AG04449 (cell line): ENCODE measurements around the gene ACTL9.

Experiments
- CTCF ChIA-PET: fragments of 350-600 bp; formaldehyde crosslinking; extraction: SDS; loops from one replicate; lab custom pipeline; 2021; ENCODE audit warnings: antibody characterized with exemption; lab: Yijun Ruan, JAX
- POLR2A ChIA-PET: fragments of 400-600, 350-600 bp; formaldehyde crosslinking; extraction: SDS; loops from one replicate; lab custom pipeline; 2020; ENCODE audit warnings: antibody characterized with exemption, inconsistent platforms; lab: Yijun Ruan, JAX
- DNase-seq: peaks from one replicate; pipeline ENCODE4 v3.0.0-alpha.2; 2010; ENCODE audit warnings: low read depth, low spot score
- H3K4me3 ChIP-seq: 2 replicates; pipeline ENCODE4 v1.5.1; 2011; ENCODE audit warnings: low read depth, mild to moderate bottlenecking, control low read depth, low read length
- CTCF ChIP-seq: IDR thresholded peaks from one replicate; pipeline ENCODE4 v1.5.1; 2011; ENCODE audit warnings: mild to moderate bottlenecking, moderate library complexity, low read length, control low read depth, inconsistent platforms; ENCODE audit not compliant: insufficient read depth; ENCODE audit errors: missing control alignments

ACTL9 gene

DNA sequence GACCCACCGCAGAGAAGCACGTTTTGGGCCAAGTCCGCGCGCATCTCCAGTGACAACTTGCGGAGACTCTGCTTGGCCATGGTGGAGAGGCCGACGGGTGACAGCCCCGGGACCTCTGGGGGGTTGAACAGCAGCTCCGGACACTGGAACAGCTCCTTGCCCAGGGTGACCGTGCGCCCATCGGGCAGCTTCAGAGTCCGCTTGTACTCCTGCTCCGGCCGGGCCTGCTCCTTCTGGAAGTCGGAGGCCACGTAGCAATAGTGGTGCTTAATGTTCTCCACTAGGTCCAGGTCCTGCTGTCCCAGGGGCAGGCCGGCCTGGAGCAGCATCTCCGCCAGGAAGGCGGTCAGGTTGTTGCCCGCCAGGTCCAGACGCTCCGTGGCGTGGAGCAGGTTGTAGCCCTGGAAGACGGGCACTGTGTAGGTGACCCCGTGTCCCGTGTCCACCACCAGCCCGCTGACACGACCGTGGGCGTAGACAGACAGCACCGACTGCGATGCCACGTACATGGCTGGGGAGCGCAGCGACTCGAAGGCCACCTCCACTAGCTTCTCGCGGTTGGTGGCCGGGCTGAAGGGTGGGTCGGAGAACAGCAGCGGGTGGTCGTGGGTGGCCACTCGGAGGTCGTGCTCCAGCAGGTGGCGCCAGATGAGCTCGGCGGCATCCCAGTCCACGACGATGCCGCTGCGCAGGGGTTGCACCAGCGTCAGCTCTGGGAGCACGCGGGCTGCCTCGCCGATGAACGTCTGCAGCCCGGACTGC is 743 bp downstream of the ACTL9 start:
- no peak overlapping the region for H3K4me3 ChIP-seq
- DNase-seq = no peak
- CTCF ChIA-PET = no interaction called here
- TF ChIP-seq CTCF = no peak
- POLR2A ChIA-PET = no interaction called here

DNA sequence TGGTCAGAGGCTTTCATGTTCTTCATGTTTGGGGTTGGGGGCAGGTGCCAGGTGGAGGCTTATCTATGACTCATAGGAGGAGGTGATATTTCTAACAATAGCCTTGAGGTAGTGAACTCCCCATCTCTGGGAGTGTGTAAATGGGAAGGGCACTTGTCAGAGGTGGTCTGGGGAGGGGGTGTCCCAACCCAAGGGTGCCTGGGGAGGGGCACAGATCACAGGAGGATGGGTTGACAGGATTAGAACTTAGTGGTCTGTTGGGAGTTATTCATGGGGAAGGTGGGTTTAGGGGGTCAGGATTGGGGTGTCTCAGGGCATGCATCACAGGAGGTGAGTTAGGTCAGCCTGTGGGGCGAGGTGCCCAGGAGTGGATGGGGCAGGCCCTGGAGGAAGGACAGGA is 1.6 kb downstream of the ACTL9 start:
- H3K4me3 ChIP-seq = no peak overlapping the region
- TF ChIP-seq CTCF = no peak
- POLR2A ChIA-PET = no interaction called here
- DNase-seq = no peak
- CTCF ChIA-PET = no interaction called here

GRCh38 chr19:8695911-8696310 is 2.7 kb downstream of the ACTL9 start:
- CTCF ChIA-PET = no interaction called here
- DNase-seq = no peak
- no peak overlapping the region for H3K4me3 ChIP-seq
- no peak for TF ChIP-seq CTCF
- POLR2A ChIA-PET = no interaction called here

DNA sequence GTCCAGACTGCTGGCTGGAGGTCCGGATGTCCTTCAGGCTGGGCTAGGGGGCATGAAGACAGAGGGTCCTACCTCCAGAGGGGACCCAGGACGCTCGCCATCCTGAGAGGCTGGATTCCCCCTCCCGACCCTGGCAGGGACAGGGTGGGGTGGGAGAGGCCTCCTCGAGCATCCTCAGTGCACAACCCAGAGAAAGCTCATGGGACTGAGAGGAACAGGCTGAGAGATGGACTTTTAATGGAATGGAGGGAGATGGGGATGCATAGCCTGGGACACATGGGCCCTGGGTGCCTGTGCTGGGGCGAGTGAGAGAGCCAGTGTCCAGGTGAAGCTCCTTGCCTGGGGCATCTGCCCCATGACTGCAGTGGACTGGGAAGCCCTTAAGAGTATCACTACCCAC is 3.1 kb downstream of the ACTL9 start:
- ChIA-PET CTCF (no interaction called here), POLR2A (no interaction called here)
- no peak for TF ChIP-seq CTCF
- DNase-seq = no peak
- no peak overlapping the region for H3K4me3 ChIP-seq

- CTCF ChIA-PET = no interaction called here
These were observed 7.6 kb downstream of the ACTL9 start for GRCh38 chr19:8690753-8691539.

More at GRCh38 chr19:8690753-8691539, 7.6 kb downstream of the ACTL9 start:
- POLR2A ChIA-PET = no interaction called here
- TF ChIP-seq CTCF = no peak
- no peak for DNase-seq
- no peak overlapping the region for H3K4me3 ChIP-seq
